Aorta (tissue), 5 donors: ENCODE data around the gene STXBP4. TPM values are rescaled to one million over a fixed set of nuclear protein-coding genes. Genes with fewer than 3 reads are reported as not detected.

Experiments used
- ATAC-seq: fragments of 200-7000 bp; cut with Tn5 transposase; one replicate; pipeline ENCODE4 v1.9.1; 2022; ENCODE audit warnings: moderate library complexity; ENCODE audit not compliant: low FRiP score
- DNase-seq, 2 donors: peaks; one replicate each; pipeline ENCODE4 v3.0.0-alpha.2; 2020
- H3K27ac ChIP-seq, 2 donors: one replicate each; pipeline ENCODE4 v1.5.1; 2013; ENCODE audit warnings: low read length in 2 of 2, mild to moderate bottlenecking in 2 of 2, moderate library complexity in 2 of 2, control low read depth in 1 of 2, inconsistent platforms in 1 of 2, low read depth in 1 of 2
- H3K27me3 ChIP-seq, 2 donors: one replicate each; pipeline ENCODE4 v1.6.1; 2013; ENCODE audit warnings: control low read depth in 1 of 2, low read length in 1 of 2, mild to moderate bottlenecking in 1 of 2, moderate library complexity in 1 of 2; ENCODE audit not compliant: insufficient read depth in 2 of 2, control insufficient read depth in 1 of 2
- H3K36me3 ChIP-seq, 2 donors: one replicate each; pipeline ENCODE4 v1.6.1; 2013; ENCODE audit warnings: control low read depth in 1 of 2, low read length in 1 of 2, mild to moderate bottlenecking in 1 of 2; ENCODE audit not compliant: insufficient read depth in 2 of 2, control insufficient read depth in 1 of 2
- H3K4me1 ChIP-seq, 2 donors: one replicate each; pipeline ENCODE4 v1.6.1; 2013; ENCODE audit warnings: low read length in 2 of 2, control low read depth in 1 of 2, mild to moderate bottlenecking in 1 of 2, moderate library complexity in 1 of 2; ENCODE audit not compliant: insufficient read depth in 2 of 2, control insufficient read depth in 1 of 2
- H3K4me3 ChIP-seq, 2 donors: one replicate each; pipeline ENCODE4 v1.5.1; 2013; ENCODE audit warnings: low read length in 2 of 2, control low read depth in 1 of 2, mild to moderate bottlenecking in 1 of 2
- H3K9me3 ChIP-seq: one replicate; pipeline ENCODE4 v1.6.1; 2013; ENCODE audit warnings: mild to moderate bottlenecking, low read length; ENCODE audit not compliant: control insufficient read depth
- WGBS, 2 donors: extraction: QIAGEN DNeasy Blood & Tissue Kit; methylation state at CpG; one replicate each; pipeline ENCODE4 v1.1.7; 2013; 5-methylcytosine and 5-hydroxymethylcytosine counted together
- intact Hi-C, 2 donors: fragments of 100-400 bp; cut with DNase I; formaldehyde crosslinking; loops; one replicate each; pipeline versions ENCODE4 v1.14.2 to v1.15.0; 2022
- long read RNA-seq, 2 donors: library from polyadenylated mRNA; unstranded; transcript quantifications; one replicate each; pipeline ENCODE4 v2.0.0, GENCODE V29; 2020 to 2021
- polyA plus RNA-seq, 2 donors: library from polyadenylated mRNA; stranded (reverse); fragments of 200-250 nt; gene quantifications; one replicate each; pipeline ENCODE4 v1.2.3, GENCODE V29; 2013
- total RNA-seq, 2 donors: library from RNA; stranded (reverse); fragmentation: NEBNext Ultra II Directional; extraction: Animal tissue kit (Norgen Biotek cat#: 25700); gene quantifications; one replicate each; pipeline ENCODE4 v1.2.1, GENCODE V29; 2021
- donor health status: healthy with polysubstance abuse.
- donor health status: Bipolar disorder and iron deficiency.
- donor health status: DM: no; HTN: no; CAD: no.
- donor health status: DM: no; HTN: no; CAD: no.
- donor health status: DM: yes; HTN: yes; CAD: no.

The STXBP4 gene
- total RNA-seq: 10 to 100 TPM; 20.4 to 21.5 TPM
- 1 to 10 TPM in 1 of 2 donors, under 1 TPM in 1; 0.75 to 4.0 TPM for polyA plus RNA-seq
- long read RNA-seq, donor 1, full-length matches to known transcripts: 2 of 14 reads
- long read RNA-seq, donor 1, partial matches to known transcripts: 5 of 14 reads
- long read RNA-seq, donor 1, other reads (novel, unspliced or antisense): 7 of 14 reads
- long read RNA-seq, donor 2, full-length matches to known transcripts: 1 of 6 reads
- long read RNA-seq, donor 2, partial matches to known transcripts: 0 of 6 reads
- long read RNA-seq, donor 2, other reads (novel, unspliced or antisense): 5 of 6 reads

GRCh38 chr17:54968262-54968987 is at the start of gene STXBP4, which contains the start of gene COX11:
Gene STXBP4, plus strand, starts transcription at chr17:54968765. Its CDS starts 17,455 bp downstream, at chr17:54986220.
Gene COX11, minus strand, starts transcription at chr17:54968654. Its CDS starts 8 bp downstream, at chr17:54968646.
- intact Hi-C loops: no loop called here
- 0% methylated on average over 53 to 57 of the region's 57 CpGs for WGBS, 2 donors
- H3K4me1 ChIP-seq: peaks cover 2 to 5% of the 10 kb centered on the region in 2 donors

GRCh38 chr17:54919425-54919824 is 49.1 kb upstream of the STXBP4 start:
- H3K27ac ChIP-seq: no peak overlapping the region
- ATAC-seq: no peak
- no peaks in the 10 kb centered on the region for H3K4me1 ChIP-seq
- H3K36me3 ChIP-seq: peaks cover 4 to 8% of the 10 kb centered on the region in 2 donors
- H3K9me3 ChIP-seq: no peaks in the 10 kb centered on the region
- no peaks in the 10 kb centered on the region for H3K27me3 ChIP-seq
- intact Hi-C loops: no loop called here
- DNase-seq: no peak
- no peak overlapping the region for H3K4me3 ChIP-seq

More at GRCh38 chr17:54968262-54968987, at the start of gene STXBP4, which contains the start of gene COX11:
- Histone ChIP-seq H3K27me3 (no peaks in the 10 kb centered on the region), H3K9me3 (no peaks in the 10 kb centered on the region), H3K27ac (peak within 1 kb of the TSS; percentile 23 to 65), H3K36me3 (no peaks in the 10 kb centered on the region), H3K4me3 (peak within 1 kb of the TSS; percentile 72 to 80)
- DNase-seq (peak; percentile 96 to 97), ATAC-seq (peak; percentile 100)

GRCh38 chr17:54920819-54921218 is 47.7 kb upstream of the STXBP4 start:
- WGBS, 2 donors: 79 to 88% methylated on average over 6 of the region's 6 CpGs

GRCh38 chr17:54924405-54924804 is 44.2 kb upstream of the STXBP4 start:
- intact Hi-C loops: no loop called here
- 92 to 93% methylated on average over 5 of the region's 5 CpGs for WGBS, 2 donors
- no peak for ATAC-seq

More at GRCh38 chr17:54920819-54921218, 47.7 kb upstream of the STXBP4 start:
- Histone ChIP-seq H3K27ac (no peak overlapping the region), H3K4me1 (no peaks in the 10 kb centered on the region), H3K4me3 (no peak overlapping the region), H3K36me3 (peaks cover 0 to 8% of the 10 kb centered on the region in 2 donors), H3K27me3 (no peaks in the 10 kb centered on the region), H3K9me3 (no peaks in the 10 kb centered on the region)
- intact Hi-C loops: no loop called here
- DNase-seq: no peak
- ATAC-seq: no peak

GRCh38 chr17:54927525-54927924 is 41.0 kb upstream of the STXBP4 start:
- H3K27me3 ChIP-seq: no peaks in the 10 kb centered on the region
- H3K36me3 ChIP-seq: peaks cover 6% of the 10 kb centered on the region in 2 donors
- ATAC-seq (no peak), DNase-seq (no peak)
- no peaks in the 10 kb centered on the region for H3K9me3 ChIP-seq
- H3K27ac ChIP-seq: no peak overlapping the region
- WGBS, 2 donors: 86 to 89% methylated on average over 3 of the region's 3 CpGs
- no peaks in the 10 kb centered on the region for H3K4me1 ChIP-seq
- H3K4me3 ChIP-seq: no peak overlapping the region
- intact Hi-C loops: no loop called here

More at GRCh38 chr17:54924405-54924804, 44.2 kb upstream of the STXBP4 start:
- peaks cover 6% of the 10 kb centered on the region in 2 donors for H3K36me3 ChIP-seq
- H3K4me3 ChIP-seq: no peak overlapping the region
- no peaks in the 10 kb centered on the region for H3K27me3 ChIP-seq
- DNase-seq: no peak
- no peaks in the 10 kb centered on the region for H3K4me1 ChIP-seq
- no peaks in the 10 kb centered on the region for H3K9me3 ChIP-seq
- H3K27ac ChIP-seq: no peak overlapping the region

GRCh38 chr17:54932711-54933110 is 35.9 kb upstream of the STXBP4 start:
- Histone ChIP-seq H3K4me3 (no peak overlapping the region), H3K27ac (no peak overlapping the region), H3K4me1 (no peaks in the 10 kb centered on the region), H3K27me3 (no peaks in the 10 kb centered on the region), H3K9me3 (no peaks in the 10 kb centered on the region), H3K36me3 (peaks cover 3 to 4% of the 10 kb centered on the region in 2 donors)
- DNase-seq (no peak), ATAC-seq (no peak)
- WGBS, 2 donors: 96 to 98% methylated on average over 1 of the region's 1 CpG
- intact Hi-C loops: no loop called here

- Histone ChIP-seq H3K27me3 (no peaks in the 10 kb centered on the region), H3K9me3 (no peaks in the 10 kb centered on the region), H3K4me3 (no peak overlapping the region), H3K27ac (no peak overlapping the region), H3K4me1 (no peaks in the 10 kb centered on the region), H3K36me3 (peaks cover 3% of the 10 kb centered on the region in 2 donors)
- WGBS, 2 donors: 82 to 94% methylated on average over 3 of the region's 3 CpGs
- no peak for DNase-seq
- intact Hi-C loops: no loop called here
- ATAC-seq: no peak
These were observed 34.6 kb upstream of the STXBP4 start for GRCh38 chr17:54933921-54934320.

GRCh38 chr17:54935471-54935870 is 33.1 kb upstream of the STXBP4 start:
- no peak for DNase-seq
- intact Hi-C loops: no loop called here
- Histone ChIP-seq H3K36me3 (peaks cover 3% of the 10 kb centered on the region in 2 donors), H3K9me3 (no peaks in the 10 kb centered on the region), H3K4me1 (no peaks in the 10 kb centered on the region), H3K27ac (no peak overlapping the region), H3K4me3 (no peak overlapping the region), H3K27me3 (no peaks in the 10 kb centered on the region)
- 90 to 91% methylated on average over 5 of the region's 5 CpGs for WGBS, 2 donors
- ATAC-seq: no peak
